CD14-positive monocyte (primary cell): Measurements from ENCODE around the gene CNTN4. TPM values are rescaled to one million over a fixed set of nuclear protein-coding genes. Genes with fewer than 3 reads are reported as not detected.
"Not testable (repeated sequence)": the region's sequence is repeated elsewhere in the genome, so short reads cannot be mapped to it uniquely, and the experiment has no call there.

Experiments
- DNase-seq, 3 donors: peaks; one replicate each; pipeline ENCODE4 v3.0.0-alpha.2; 2011 to 2022
- H2AFZ ChIP-seq: 2 replicates; pipeline ENCODE4 v1.6.0; 2012; ENCODE audit warnings: mild to moderate bottlenecking, low read depth, low read length, inconsistent platforms; ENCODE audit not compliant: insufficient read depth, poor library complexity, severe bottlenecking
- H3K27ac ChIP-seq, 2 donors: 1 replicate in 1 of 2; 2 replicates in 1 of 2; pipeline ENCODE4 v1.5.1; 2012 to 2013; ENCODE audit warnings: low read length in 2 of 2, control low read depth in 1 of 2, inconsistent platforms in 1 of 2, low read depth in 1 of 2, mild to moderate bottlenecking in 1 of 2
- H3K27me3 ChIP-seq, 2 donors: one replicate each; pipeline versions ENCODE4 v1.6.0 to v1.6.1; 2011 to 2013; ENCODE audit warnings: low read length in 2 of 2; ENCODE audit not compliant: control insufficient read depth in 2 of 2, insufficient read depth in 2 of 2
- H3K36me3 ChIP-seq, 2 donors: replicated peaks in 1 of 2; 1 replicate in 1 of 2; 2 replicates in 1 of 2; pipeline versions ENCODE4 v1.5.1 to v1.6.1; 2012 to 2013; ENCODE audit warnings: low read length in 2 of 2, control low read depth in 1 of 2, inconsistent platforms in 1 of 2, mild to moderate bottlenecking in 1 of 2; ENCODE audit not compliant: insufficient read depth in 2 of 2, control insufficient read depth in 1 of 2
- H3K4me1 ChIP-seq, 2 donors: 1 replicate in 1 of 2; 2 replicates in 1 of 2; pipeline versions ENCODE4 v1.5.1 to v1.6.1; 2012 to 2013; ENCODE audit warnings: low read length in 2 of 2, control low read depth in 1 of 2, inconsistent platforms in 1 of 2, mild to moderate bottlenecking in 1 of 2, moderate library complexity in 1 of 2; ENCODE audit not compliant: insufficient read depth in 2 of 2, control insufficient read depth in 1 of 2
- H3K4me2 ChIP-seq: replicated peaks from 2 replicates; pipeline ENCODE3; 2012; ENCODE audit warnings: low read length, moderate library complexity, mild to moderate bottlenecking; ENCODE audit not compliant: poor library complexity, severe bottlenecking; ENCODE audit errors: extremely low read depth
- H3K4me3 ChIP-seq, 3 experiments: fragments of 200-600 bp in 1 of 3; sonication (generic) in 1 of 3; replicated peaks in 1 of 3; 1 replicate in 2 of 3; 2 replicates in 1 of 3; pipeline ENCODE4 v1.5.1; 2011 to 2013; ENCODE audit warnings: low read length in 3 of 3, mild to moderate bottlenecking in 3 of 3, control low read depth in 2 of 3, low read depth in 2 of 3, inconsistent platforms in 1 of 3, moderate library complexity in 1 of 3
- H3K79me2 ChIP-seq: 2 replicates; pipeline ENCODE4 v1.6.0; 2012; ENCODE audit warnings: mild to moderate bottlenecking, control low read depth, inconsistent platforms, low read length, moderate library complexity; ENCODE audit not compliant: insufficient read depth
- H3K9ac ChIP-seq: 2 replicates; pipeline ENCODE4 v1.6.0; 2017; ENCODE audit warnings: low read length, mild to moderate bottlenecking; ENCODE audit not compliant: insufficient read depth, poor library complexity, severe bottlenecking
- H3K9me3 ChIP-seq, 2 donors: replicated peaks in 1 of 2; 1 replicate in 1 of 2; 2 replicates in 1 of 2; pipeline versions ENCODE4 v1.5.1 to v1.6.1; 2012 to 2013; ENCODE audit warnings: low read length in 2 of 2, control low read depth in 1 of 2; ENCODE audit not compliant: control insufficient read depth in 1 of 2, insufficient read depth in 1 of 2
- H4K20me1 ChIP-seq: 2 replicates; pipeline ENCODE4 v1.6.0; 2012; ENCODE audit warnings: mild to moderate bottlenecking, low read length, control low read depth, moderate library complexity; ENCODE audit not compliant: insufficient read depth
- H3K27ac Mint-ChIP-seq, 7 donors: one replicate each; pipeline ENCODE4 v1.8.0; 2020; ENCODE audit warnings: mild to moderate bottlenecking in 7 of 7, mixed read lengths in 7 of 7, moderate library complexity in 6 of 7, inconsistent platforms in 2 of 7
- H3K27me3 Mint-ChIP-seq, 3 donors: one replicate each; pipeline ENCODE4 v1.8.0; 2021 to 2022; ENCODE audit warnings: low read depth in 3 of 3, mild to moderate bottlenecking in 3 of 3, mixed read lengths in 3 of 3, moderate library complexity in 3 of 3, inconsistent platforms in 1 of 3
- H3K36me3 Mint-ChIP-seq, 2 donors: one replicate each; pipeline ENCODE4 v1.8.0; 2020; ENCODE audit warnings: mixed read lengths in 2 of 2, inconsistent platforms in 1 of 2, mild to moderate bottlenecking in 1 of 2
- H3K4me1 Mint-ChIP-seq: one replicate; pipeline ENCODE4 v1.8.0; 2020; ENCODE audit warnings: mild to moderate bottlenecking, mixed read lengths
- H3K4me3 Mint-ChIP-seq, 2 donors: one replicate each; pipeline ENCODE4 v1.8.0; 2020; ENCODE audit warnings: mild to moderate bottlenecking in 2 of 2, mixed read lengths in 2 of 2, moderate library complexity in 1 of 2
- H3K9me3 Mint-ChIP-seq, 7 donors: one replicate each; pipeline ENCODE4 v1.8.0; 2020 to 2022; ENCODE audit warnings: mixed read lengths in 7 of 7, mild to moderate bottlenecking in 6 of 7, moderate library complexity in 6 of 7, inconsistent platforms in 2 of 7
- CTCF ChIP-seq: fragments of 200-600 bp; IDR thresholded peaks from one replicate; pipeline ENCODE4 v1.8.0; 2022; ENCODE audit warnings: antibody characterized with exemption, mild to moderate bottlenecking
- WGBS: methylation state at CpG from one replicate; pipeline ENCODE4 v1.1.5; 2013; ENCODE audit warnings: missing lambda C conversion rate; ENCODE audit not compliant: insufficient coverage; 5-methylcytosine and 5-hydroxymethylcytosine counted together
- intact Hi-C, 2 donors: fragments of 100-400 bp; cut with micrococcal nuclease; formaldehyde crosslinking; loops; one replicate each; pipeline versions ENCODE4 v1.15.0 to v1.15.1; 2023
- polyA plus RNA-seq, 3 donors: library from polyadenylated mRNA; depleted of rRNA in 1 of 3; unstranded in 2 of 3; stranded (reverse) in 1 of 3; fragments of 300-500 nt in 2 of 3; fragments of >200 nt in 1 of 3; fragmentation: Illumina TruSeq in 2 of 3; gene quantifications; 1 replicate in 2 of 3; 2 replicates in 1 of 3; pipeline ENCODE4 v1.2.3, GENCODE V29; 2012 to 2021

Gene CNTN4
- polyA plus RNA-seq, 3 donors, result not detected

- H2AFZ ChIP-seq, result no peak overlapping the region
- no peak for TF ChIP-seq CTCF
- H3K4me3 Mint-ChIP-seq, result no peak overlapping the region
- H3K79me2 ChIP-seq, result no peaks in the 10 kb centered on the region
- H3K9me3 Mint-ChIP-seq, result peaks cover 9 to 14% (median 12%) of the 10 kb centered on the region in 7 donors
- H3K4me1 Mint-ChIP-seq, result no peaks in the 10 kb centered on the region
- H3K36me3 ChIP-seq, result no peaks in the 10 kb centered on the region
- no peak for DNase-seq
- H3K4me1 ChIP-seq, result no peaks in the 10 kb centered on the region
- no peak overlapping the region for H3K4me3 ChIP-seq
- peaks cover 17 to 18% of the 10 kb centered on the region in 2 donors for H3K9me3 ChIP-seq
- no peak overlapping the region for H3K4me2 ChIP-seq
- H3K9ac ChIP-seq, result no peak overlapping the region
- no peaks in the 10 kb centered on the region for H3K27me3 ChIP-seq
- no peaks in the 10 kb centered on the region for H4K20me1 ChIP-seq
- no peaks in the 10 kb centered on the region for H3K36me3 Mint-ChIP-seq
- intact Hi-C loops, result no loop called here
- WGBS, result 93% methylated on average over 3 of the region's 5 CpGs
- no peak overlapping the region for H3K27ac ChIP-seq
- H3K27ac Mint-ChIP-seq, result no peak overlapping the region
- no peaks in the 10 kb centered on the region for H3K27me3 Mint-ChIP-seq
Measured at GRCh38 chr3:2082871-2083480, 15.7 kb upstream of the CNTN4 start.

- H3K4me1 Mint-ChIP-seq, H3K27me3 ChIP-seq, H3K27me3 Mint-ChIP-seq, H3K27ac ChIP-seq, H3K36me3 ChIP-seq, H3K79me2 ChIP-seq, DNase-seq, H3K4me3 Mint-ChIP-seq, H4K20me1 ChIP-seq, H3K4me3 ChIP-seq, H3K27ac Mint-ChIP-seq, intact Hi-C loops, H3K4me2 ChIP-seq, H2AFZ ChIP-seq, H3K9ac ChIP-seq, H3K4me1 ChIP-seq, H3K36me3 Mint-ChIP-seq: not testable (repeated sequence)
- WGBS, result 98% methylated on average over 39 of the region's 40 CpGs
- H3K9me3 Mint-ChIP-seq, result peaks cover 9 to 14% (median 12%) of the 10 kb centered on the region in 7 donors
- H3K9me3 ChIP-seq, result peaks cover 17 to 18% of the 10 kb centered on the region in 2 donors
Measured at GRCh38 chr3:2083558-2083957, 15.1 kb upstream of the CNTN4 start.
